Pulmonary artery endothelial cell (primary cell): ENCODE results near the gene PARP14. TPM values are rescaled to one million over a fixed set of nuclear protein-coding genes. Genes with fewer than 3 reads are reported as not detected.

Experiments used
- DNase-seq: peaks from one replicate; pipeline ENCODE4 v3.0.0-alpha.2; 2011; ENCODE audit warnings: low read depth, low spot score
- total RNA-seq: library from RNA; depleted of rRNA; stranded (reverse); fragments of >200 nt; gene quantifications from 2 replicates; pipeline ENCODE4 v1.2.3, GENCODE V29; 2014

Gene PARP14
- total RNA-seq, 1 donor from 2014 or later = 58.9 TPM

GRCh38 chr3:122766430-122766829 is 85.8 kb downstream of the PARP14 start:
- no peak for DNase-seq

GRCh38 chr3:122767540-122768372 is 87.1 kb downstream of the PARP14 start:
- DNase-seq = no peak

DNA sequence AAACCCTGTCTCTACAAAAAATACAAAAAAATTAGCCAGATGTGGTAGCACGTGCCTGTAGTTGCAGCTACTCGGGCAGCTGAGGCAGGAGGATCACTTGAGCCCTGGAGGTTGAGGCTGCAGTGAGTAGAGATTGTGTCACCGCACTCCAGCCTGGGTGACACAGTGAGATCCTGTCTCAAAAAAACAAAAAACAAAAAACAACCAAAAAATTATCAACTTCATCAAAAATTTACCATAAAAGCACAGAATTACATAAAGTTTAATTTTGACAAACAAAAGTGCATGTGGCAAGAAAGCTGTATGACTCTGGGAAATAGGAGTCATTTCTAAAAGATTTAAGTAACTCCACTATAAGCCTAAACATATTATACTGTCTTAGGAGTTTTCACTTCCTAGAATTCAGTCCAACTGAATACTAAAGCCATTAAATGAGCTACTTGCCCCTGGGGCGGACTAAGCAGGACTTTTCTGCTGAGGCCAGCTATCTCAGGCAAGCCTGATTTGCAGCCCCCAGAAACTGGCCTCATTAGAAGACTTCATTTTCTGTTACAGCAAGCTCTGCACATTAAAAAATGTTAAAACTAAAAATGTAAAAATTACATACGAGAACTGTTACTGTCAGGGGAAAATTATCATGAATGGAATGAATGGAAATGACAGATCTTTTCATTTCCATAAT is 90.0 kb downstream of the PARP14 start:
- no peak for DNase-seq

DNA sequence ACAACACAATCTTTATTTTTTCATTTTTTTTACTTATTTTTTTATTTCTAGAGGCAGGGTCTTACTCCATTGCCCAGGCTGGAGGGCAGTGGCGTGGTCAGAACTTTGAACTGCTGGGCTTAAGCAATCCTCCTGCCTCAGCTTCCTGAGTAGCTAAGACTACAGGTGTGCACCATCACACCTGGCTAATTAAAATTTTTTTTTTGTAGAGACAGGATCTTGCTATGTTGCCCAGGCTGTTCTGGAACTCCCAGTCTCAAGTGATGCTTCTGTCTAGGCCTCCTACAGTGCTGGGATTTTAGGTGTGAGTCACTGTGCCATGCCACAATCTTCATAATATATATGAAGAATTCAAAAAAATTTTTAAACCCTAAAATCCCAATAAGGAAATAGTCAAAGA is 92.2 kb downstream of the PARP14 start:
- no peak for DNase-seq

DNA sequence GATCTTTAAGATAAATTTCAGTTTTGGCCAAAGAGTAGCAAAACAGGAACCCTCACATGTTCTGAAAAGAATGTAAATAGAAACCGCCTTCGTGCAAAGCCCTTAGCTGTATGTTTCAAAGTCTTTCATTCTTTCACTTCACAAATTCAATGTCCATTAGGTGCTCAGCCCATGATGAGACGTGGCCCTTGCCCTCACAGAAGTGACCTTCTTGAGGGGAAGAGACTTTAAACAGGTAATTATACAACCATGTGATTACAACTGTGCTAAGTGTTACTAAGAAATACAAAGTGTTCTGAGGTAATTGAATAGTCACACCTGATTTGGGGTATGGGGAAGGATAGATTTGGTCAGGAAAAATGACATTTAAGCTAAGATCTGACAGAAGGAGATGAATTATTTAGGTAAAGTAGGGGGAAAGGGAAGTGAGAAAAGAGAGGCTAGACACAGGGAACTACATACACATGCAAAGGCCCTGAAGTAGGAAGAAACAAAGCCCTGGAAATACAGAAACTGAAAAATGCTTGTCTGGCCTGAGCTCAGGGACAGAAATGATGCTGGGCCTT is 93.4 kb downstream of the PARP14 start:
- no peak for DNase-seq

- DNase-seq = no peak
These were observed 93.9 kb downstream of the PARP14 start for GRCh38 chr3:122774564-122774963.

DNA sequence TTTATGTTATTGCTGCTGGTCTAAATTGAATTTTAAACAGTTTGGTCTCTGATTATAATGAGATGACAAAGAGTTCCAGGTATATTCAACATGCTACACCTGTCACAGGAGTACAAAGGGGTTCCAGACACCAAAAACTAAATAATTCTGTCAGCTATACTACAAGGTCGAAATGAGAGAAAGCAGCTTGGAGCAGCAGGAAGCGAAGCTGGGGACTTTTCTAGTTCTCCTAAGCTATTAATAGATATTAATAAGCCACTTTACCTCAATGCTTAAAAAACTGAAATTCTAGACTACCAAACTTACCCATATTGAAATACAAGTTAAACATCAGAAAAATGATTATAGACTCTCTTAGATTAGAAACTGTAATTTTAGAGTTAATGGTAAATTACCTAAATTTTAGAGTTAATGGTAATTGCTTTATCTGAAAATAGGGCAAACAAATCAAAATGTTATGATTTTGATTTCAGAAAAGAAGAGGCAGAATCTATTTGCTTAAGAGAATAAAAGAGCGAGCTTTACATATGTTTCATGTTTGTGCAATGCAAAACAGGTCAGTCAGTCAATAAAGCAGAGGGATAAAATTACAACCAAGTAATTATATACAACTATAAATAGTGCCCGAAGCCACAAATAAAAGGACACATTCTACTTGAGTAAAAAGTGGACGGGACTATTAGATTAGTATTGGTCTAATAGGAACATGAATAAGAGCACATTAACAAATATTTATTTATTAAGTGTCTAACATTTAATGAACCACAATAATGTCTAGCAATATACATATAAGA is 96.2 kb downstream of the PARP14 start:
- no peak for DNase-seq

- no peak for DNase-seq
These were observed 96.9 kb downstream of the PARP14 start for GRCh38 chr3:122777563-122777962.

Other genes starting within 250 kb of the PARP14 start
- gene KPNA1, start 165.9 kb upstream of the PARP14 start, total RNA-seq = 40.7 and 55.4 TPM in 2 replicates
- gene PARP9, start 116.5 kb upstream of the PARP14 start, total RNA-seq = 16.8 and 23.5 TPM in 2 replicates
- 13.1 and 21.5 TPM in 2 replicates for gene DTX3L, start 116.5 kb upstream of the PARP14 start, total RNA-seq
- 0.07 and 0.25 TPM in 2 replicates for gene PARP15, start 103.2 kb upstream of the PARP14 start, total RNA-seq
- 4.9 and 7.7 TPM in 2 replicates for gene HSPBAP1, start 113.0 kb downstream of the PARP14 start, total RNA-seq
- gene SLC49A4, start 114.2 kb downstream of the PARP14 start, total RNA-seq = 9.2 and 14.6 TPM in 2 replicates